ENCODE data around the gene MEIS3. TPM values are rescaled to one million over a fixed set of nuclear protein-coding genes. Genes with fewer than 3 reads are reported as not detected.

MEIS3 gene
- total and polyA plus RNA-seq, 9 donors = 7.2 to 30.6 (median 18.6) TPM

DNA sequence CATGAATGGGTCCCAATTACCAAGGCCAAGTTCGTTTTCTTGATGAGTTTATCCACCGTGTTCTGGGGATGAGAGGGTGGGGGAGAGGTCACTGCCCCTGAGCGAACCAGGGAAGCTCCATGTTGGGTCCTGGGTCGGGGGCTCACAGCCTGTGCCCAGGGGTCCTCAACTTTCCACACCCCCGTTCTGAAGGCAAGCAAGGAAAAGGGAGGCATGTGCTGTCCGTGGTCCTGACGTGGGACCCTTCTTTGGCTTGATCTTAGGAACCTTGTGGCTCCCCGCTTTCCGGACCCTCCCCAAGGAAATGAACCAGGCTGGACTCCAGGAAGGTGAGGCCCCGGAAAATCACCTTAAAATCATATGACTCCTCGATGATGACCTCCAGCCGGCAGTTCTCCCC is 18.2 kb upstream of the MEIS3 start:
- no peak for DNase-seq
- H3K4me1 ChIP-seq (ENCODE audit: insufficient read depth) = no peaks in the 10 kb centered on the region
- 24 to 39% (median 26%) methylated on average over 12 of the region's 12 CpGs for WGBS, 3 donors
- no peaks in the 10 kb centered on the region for H3K36me3 ChIP-seq
- intact Hi-C loops (cut with DNase I) = loop anchor here (2.0 to 10.0 kb wide), 4 partner anchors 77 to 261 kb away; partner anchors contain the start of gene NAPA (in 2 of the 4)
- H3K9me3 ChIP-seq = no peaks in the 10 kb centered on the region
- TF ChIP-seq, protein P1, sequence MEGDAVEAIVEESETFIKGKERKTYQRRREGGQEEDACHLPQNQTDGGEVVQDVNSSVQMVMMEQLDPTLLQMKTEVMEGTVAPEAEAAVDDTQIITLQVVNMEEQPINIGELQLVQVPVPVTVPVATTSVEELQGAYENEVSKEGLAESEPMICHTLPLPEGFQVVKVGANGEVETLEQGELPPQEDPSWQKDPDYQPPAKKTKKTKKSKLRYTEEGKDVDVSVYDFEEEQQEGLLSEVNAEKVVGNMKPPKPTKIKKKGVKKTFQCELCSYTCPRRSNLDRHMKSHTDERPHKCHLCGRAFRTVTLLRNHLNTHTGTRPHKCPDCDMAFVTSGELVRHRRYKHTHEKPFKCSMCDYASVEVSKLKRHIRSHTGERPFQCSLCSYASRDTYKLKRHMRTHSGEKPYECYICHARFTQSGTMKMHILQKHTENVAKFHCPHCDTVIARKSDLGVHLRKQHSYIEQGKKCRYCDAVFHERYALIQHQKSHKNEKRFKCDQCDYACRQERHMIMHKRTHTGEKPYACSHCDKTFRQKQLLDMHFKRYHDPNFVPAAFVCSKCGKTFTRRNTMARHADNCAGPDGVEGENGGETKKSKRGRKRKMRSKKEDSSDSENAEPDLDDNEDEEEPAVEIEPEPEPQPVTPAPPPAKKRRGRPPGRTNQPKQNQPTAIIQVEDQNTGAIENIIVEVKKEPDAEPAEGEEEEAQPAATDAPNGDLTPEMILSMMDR (IDR thresholded peaks at IDR 0.05) = no peak
- no peak for TF ChIP-seq POLR2A (IDR thresholded peaks at IDR 0.05)
- TF ChIP-seq EP300 (IDR thresholded peaks at IDR 0.05) = no peak
- no peak overlapping the region for H3K4me3 ChIP-seq
- no peak overlapping the region for H3K27ac ChIP-seq
- no peaks in the 10 kb centered on the region for H3K27me3 ChIP-seq

DNA sequence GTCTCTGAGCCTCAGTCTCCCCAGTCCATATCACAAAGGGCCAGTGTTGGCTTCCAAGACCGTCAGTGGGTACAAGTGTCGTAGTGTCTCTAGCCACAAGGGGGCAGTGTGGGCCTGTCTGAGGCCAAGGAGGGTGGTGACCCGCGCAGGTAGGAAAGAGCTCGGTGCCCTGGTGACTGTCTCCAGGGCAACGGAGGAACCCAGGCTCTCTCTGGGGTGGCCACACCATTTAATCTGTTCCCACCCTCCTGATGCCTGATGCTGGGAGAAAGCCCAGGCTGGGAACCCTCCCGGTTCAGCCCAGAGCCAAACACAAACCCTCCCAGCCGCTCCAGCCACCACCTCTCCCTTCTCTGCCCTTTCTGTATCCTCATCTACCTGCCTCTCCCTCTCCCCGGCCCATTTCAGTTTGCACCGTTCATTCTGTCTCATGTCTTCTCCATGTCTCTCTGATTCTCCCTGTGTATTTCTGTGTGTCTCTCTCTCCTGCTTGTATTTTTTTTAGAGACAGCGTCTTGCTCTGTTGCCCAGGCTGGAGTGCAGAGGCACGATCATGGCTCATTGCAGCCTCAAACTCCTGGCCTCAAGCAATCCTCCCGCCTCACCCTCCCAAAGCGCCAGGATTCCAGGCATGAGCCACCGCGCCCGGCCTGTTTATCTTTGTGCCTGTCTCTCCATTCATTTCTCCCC is 17.5 kb upstream of the MEIS3 start:
- intact Hi-C loops (cut with DNase I) = loop anchor here (2.0 to 10.0 kb wide), 4 partner anchors 78 to 262 kb away; partner anchors contain the start of gene NAPA (in 2 of the 4)

DNA sequence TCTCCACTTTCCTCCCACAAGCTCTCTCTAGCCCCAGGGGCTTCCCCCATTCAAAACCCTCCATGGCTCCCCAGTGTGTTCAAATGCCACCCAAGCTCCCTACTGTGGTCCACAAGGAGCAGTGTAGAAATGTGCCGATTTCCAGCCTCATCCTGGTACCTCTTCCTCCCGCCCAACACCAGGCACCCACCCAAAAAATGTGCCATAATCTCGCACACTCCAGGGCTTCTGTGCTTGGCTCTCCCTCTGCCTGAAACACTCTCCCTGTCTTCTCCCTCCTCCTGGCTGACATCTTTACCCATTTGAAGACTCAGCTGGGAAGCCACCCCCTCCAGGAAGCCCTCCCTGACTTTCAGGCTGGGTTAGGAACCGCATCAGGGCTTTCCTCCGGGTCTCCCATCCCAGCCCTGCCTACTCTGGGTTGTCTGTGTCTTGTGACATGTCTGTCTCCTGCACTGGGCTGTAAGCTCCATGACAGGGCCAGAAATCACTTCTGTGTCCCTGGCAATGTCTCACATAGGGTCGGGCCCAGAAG is 16.6 kb upstream of the MEIS3 start:
- 70 to 78% (median 76%) methylated on average over 6 of the region's 6 CpGs for WGBS, 3 donors
- TF ChIP-seq EP300 (IDR thresholded peaks at IDR 0.05) (no peak), POLR2A (IDR thresholded peaks at IDR 0.05) (no peak)
- TF ChIP-seq, protein P1 (IDR thresholded peaks at IDR 0.05) = no peak
- Histone ChIP-seq H3K36me3 (no peaks in the 10 kb centered on the region), H3K9me3 (no peaks in the 10 kb centered on the region), H3K4me3 (no peak overlapping the region), H3K4me1 (ENCODE audit: insufficient read depth) (no peaks in the 10 kb centered on the region), H3K27me3 (no peaks in the 10 kb centered on the region), H3K27ac (no peak overlapping the region)
- DNase-seq = no peak
- intact Hi-C loops (cut with DNase I) = loop anchor here (2.0 to 10.0 kb wide), 4 partner anchors 79 to 263 kb away; partner anchors contain the start of gene NAPA (in 2 of the 4)

More for the DNA sequence above, 17.5 kb upstream of the MEIS3 start:
- no peaks in the 10 kb centered on the region for H3K36me3 ChIP-seq
- no peaks in the 10 kb centered on the region for H3K9me3 ChIP-seq
- TF ChIP-seq, protein P1 (IDR thresholded peaks at IDR 0.05) = peak; percentile 47 to 73 (median 68)
- no peak for TF ChIP-seq POLR2A (IDR thresholded peaks at IDR 0.05)
- no peaks in the 10 kb centered on the region for H3K4me1 ChIP-seq (ENCODE audit: insufficient read depth)
- no peak overlapping the region for H3K4me3 ChIP-seq
- H3K27ac ChIP-seq = no peak overlapping the region
- 30 to 32% (median 30%) methylated on average over 17 of the region's 17 CpGs for WGBS, 3 donors
- H3K27me3 ChIP-seq = no peaks in the 10 kb centered on the region
- DNase-seq = peak; percentile 52 to 75 (median 71)

DNA sequence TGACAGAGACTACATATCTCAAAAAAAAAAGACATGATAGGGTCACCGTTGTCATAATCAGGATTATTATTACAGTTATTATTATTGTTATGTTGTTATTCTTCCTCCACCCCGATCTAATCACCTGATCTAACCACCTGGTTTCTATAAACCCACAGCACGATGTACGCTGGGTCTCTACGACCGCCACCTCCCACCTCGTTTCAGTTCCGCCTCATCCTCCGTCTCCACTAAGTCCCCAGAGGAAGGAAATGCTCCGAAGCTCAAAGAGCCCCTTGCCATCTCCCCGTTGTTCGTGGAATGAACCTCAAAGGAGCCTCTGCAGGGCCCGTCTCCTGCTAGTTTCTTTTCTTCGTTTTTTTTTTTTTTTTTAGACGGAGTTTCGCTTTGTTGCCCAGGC is 15.9 kb upstream of the MEIS3 start:
- Histone ChIP-seq H3K4me1 (ENCODE audit: insufficient read depth) (peaks cover 2% of the 10 kb centered on the region), H3K9me3 (no peaks in the 10 kb centered on the region), H3K4me3 (no peak overlapping the region), H3K36me3 (no peaks in the 10 kb centered on the region), H3K27ac (no peak overlapping the region), H3K27me3 (no peaks in the 10 kb centered on the region)
- intact Hi-C loops (cut with DNase I) = loop anchor here (5.0 to 10.0 kb wide), 3 partner anchors 80 to 262 kb away; partner anchors contain the start of gene NAPA (in 2 of the 4)
- WGBS, 3 donors = 44 to 53% (median 46%) methylated on average over 16 of the region's 16 CpGs
- no peak for DNase-seq
- no peak for TF ChIP-seq POLR2A (IDR thresholded peaks at IDR 0.05)
- TF ChIP-seq EP300 (IDR thresholded peaks at IDR 0.05) = no peak
- TF ChIP-seq, protein P1 (IDR thresholded peaks at IDR 0.05) = no peak

All from ovary (tissue), 9 donors.